ENCODE data around the gene PDE11A. TPM values are rescaled to one million over a fixed set of nuclear protein-coding genes. Genes with fewer than 3 reads are reported as not detected.

PDE11A gene
- total and polyA plus RNA-seq, 4 donors = 0.11 to 1.3 (median 0.25) TPM; not detected in 1

DNA sequence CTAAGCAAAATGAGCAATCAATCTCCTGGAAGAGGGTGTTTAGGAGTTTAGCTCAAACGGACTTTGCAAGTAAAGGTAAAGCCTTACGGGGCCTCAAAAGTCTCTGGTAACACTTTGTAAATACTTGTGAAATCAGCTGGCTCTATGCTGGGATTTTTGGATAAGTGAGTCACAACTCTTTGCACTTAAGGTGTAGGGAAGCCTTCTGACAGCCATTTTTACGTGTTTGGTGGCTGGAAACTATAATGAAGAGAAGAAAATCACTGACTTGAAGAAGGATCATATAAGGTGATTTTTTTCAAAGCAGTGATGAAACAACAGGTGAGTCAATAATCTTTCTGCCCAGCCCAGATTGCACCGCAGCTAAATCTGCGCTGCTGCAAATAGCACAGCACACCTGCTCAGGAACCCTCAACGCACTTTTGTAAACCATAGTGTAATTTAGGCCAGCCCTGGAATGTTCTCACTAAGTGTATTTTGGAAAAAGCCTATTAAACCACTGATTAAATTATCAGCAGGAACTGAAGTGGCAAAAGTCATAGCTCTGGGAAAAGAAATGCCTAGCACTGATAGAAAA lies 461.2 kb downstream of the PDE11A start:
- Histone ChIP-seq H3K9ac (ENCODE audit: insufficient read depth in 1 of 2, low read length in 2 of 2) (no peak overlapping the region), H3K27me3 (ENCODE audit: control insufficient read depth in 3 of 3, insufficient read depth in 3 of 3, low read length in 2 of 3) (no peaks in the 10 kb centered on the region), H3K27ac (ENCODE audit: low read depth in 1 of 2, low read length in 1 of 2) (peak overlapping the region in 1 of 2 donors; percentile 56), H3K4me1 (ENCODE audit: control insufficient read depth in 5 of 5, insufficient read depth in 5 of 5, low read length in 5 of 5) (peaks cover 0 to 3% (median 0%) of the 10 kb centered on the region in 5 donors), H3K9me3 (ENCODE audit: control insufficient read depth in 4 of 4, insufficient read depth in 3 of 4, low read length in 3 of 4) (peaks cover 0 to 4% (median 0%) of the 10 kb centered on the region in 4 donors), H3K4me3 (no peak overlapping the region), H3K36me3 (ENCODE audit: control insufficient read depth in 4 of 4, insufficient read depth in 4 of 4, low read length in 4 of 4) (peaks cover 0 to 3% (median 0%) of the 10 kb centered on the region in 4 donors)
- ATAC-seq (ENCODE audit: insufficient read depth, low FRiP score) (peak; percentile 58), DNase-seq (peak in 1 of 3 donors; percentile 38)
- 58 to 81% methylated on average over 6 of the region's 6 CpGs for WGBS, 2 donors
- TF ChIP-seq, protein P1, sequence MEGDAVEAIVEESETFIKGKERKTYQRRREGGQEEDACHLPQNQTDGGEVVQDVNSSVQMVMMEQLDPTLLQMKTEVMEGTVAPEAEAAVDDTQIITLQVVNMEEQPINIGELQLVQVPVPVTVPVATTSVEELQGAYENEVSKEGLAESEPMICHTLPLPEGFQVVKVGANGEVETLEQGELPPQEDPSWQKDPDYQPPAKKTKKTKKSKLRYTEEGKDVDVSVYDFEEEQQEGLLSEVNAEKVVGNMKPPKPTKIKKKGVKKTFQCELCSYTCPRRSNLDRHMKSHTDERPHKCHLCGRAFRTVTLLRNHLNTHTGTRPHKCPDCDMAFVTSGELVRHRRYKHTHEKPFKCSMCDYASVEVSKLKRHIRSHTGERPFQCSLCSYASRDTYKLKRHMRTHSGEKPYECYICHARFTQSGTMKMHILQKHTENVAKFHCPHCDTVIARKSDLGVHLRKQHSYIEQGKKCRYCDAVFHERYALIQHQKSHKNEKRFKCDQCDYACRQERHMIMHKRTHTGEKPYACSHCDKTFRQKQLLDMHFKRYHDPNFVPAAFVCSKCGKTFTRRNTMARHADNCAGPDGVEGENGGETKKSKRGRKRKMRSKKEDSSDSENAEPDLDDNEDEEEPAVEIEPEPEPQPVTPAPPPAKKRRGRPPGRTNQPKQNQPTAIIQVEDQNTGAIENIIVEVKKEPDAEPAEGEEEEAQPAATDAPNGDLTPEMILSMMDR (IDR thresholded peaks at IDR 0.05; ENCODE audit: control extremely low read depth, extremely low read depth) = no peak

DNA sequence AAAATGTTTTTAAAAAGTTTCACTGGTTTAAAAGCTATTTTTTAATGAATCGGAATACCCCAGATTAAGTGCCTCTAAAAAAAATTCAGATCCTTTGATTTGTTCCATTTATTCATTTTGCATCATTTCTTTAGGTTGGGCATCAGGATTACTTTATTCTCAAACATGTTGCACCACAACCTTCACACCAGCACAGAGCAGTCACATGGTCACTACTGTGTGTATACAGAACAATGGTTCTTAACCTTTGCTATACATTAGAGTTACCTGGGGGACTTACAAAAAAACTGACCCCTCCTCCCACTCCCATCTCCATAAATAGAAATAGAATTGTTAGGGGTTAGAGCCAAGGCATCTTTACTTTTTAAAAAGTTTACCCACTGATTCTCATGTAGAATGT lies 461.8 kb downstream of the PDE11A start:
- H3K27me3 ChIP-seq (ENCODE audit: control insufficient read depth in 3 of 3, insufficient read depth in 3 of 3, low read length in 2 of 3) = no peaks in the 10 kb centered on the region
- ATAC-seq (ENCODE audit: insufficient read depth, low FRiP score) (no peak), DNase-seq (no peak)
- no peak overlapping the region for H3K4me3 ChIP-seq
- H3K27ac ChIP-seq (ENCODE audit: low read depth in 1 of 2, low read length in 1 of 2) = no peak overlapping the region
- H3K36me3 ChIP-seq (ENCODE audit: control insufficient read depth in 4 of 4, insufficient read depth in 4 of 4, low read length in 4 of 4) = peaks cover 0 to 3% (median 0%) of the 10 kb centered on the region in 4 donors
- no peak overlapping the region for H3K9ac ChIP-seq (ENCODE audit: insufficient read depth in 1 of 2, low read length in 2 of 2)
- 96 to 100% methylated on average over 1 of the region's 1 CpG for WGBS, 2 donors
- TF ChIP-seq, protein P1 (IDR thresholded peaks at IDR 0.05; ENCODE audit: control extremely low read depth, extremely low read depth) = no peak
- H3K9me3 ChIP-seq (ENCODE audit: control insufficient read depth in 4 of 4, insufficient read depth in 3 of 4, low read length in 3 of 4) = peaks cover 0 to 4% (median 0%) of the 10 kb centered on the region in 4 donors
- no peaks in the 10 kb centered on the region for H3K4me1 ChIP-seq (ENCODE audit: control insufficient read depth in 5 of 5, insufficient read depth in 5 of 5, low read length in 5 of 5)

GRCh38 chr2:177606636-177607035 lies 465.9 kb downstream of the PDE11A start:
- WGBS, 2 donors = 78 to 91% methylated on average over 7 of the region's 7 CpGs
- TF ChIP-seq, protein P1 (IDR thresholded peaks at IDR 0.05; ENCODE audit: control extremely low read depth, extremely low read depth) = no peak
- no peak for DNase-seq
- ATAC-seq (ENCODE audit: insufficient read depth, low FRiP score) = no peak
- no peak overlapping the region for H3K27ac ChIP-seq (ENCODE audit: low read depth in 1 of 2, low read length in 1 of 2)
- H3K4me3 ChIP-seq = no peak overlapping the region
- no peak overlapping the region for H3K9ac ChIP-seq (ENCODE audit: insufficient read depth in 1 of 2, low read length in 2 of 2)
- H3K36me3 ChIP-seq (ENCODE audit: control insufficient read depth in 4 of 4, insufficient read depth in 4 of 4, low read length in 4 of 4) = no peaks in the 10 kb centered on the region
- peaks cover 0 to 26% (median 0%) of the 10 kb centered on the region in 5 donors for H3K4me1 ChIP-seq (ENCODE audit: control insufficient read depth in 5 of 5, insufficient read depth in 5 of 5, low read length in 5 of 5)
- no peaks in the 10 kb centered on the region for H3K27me3 ChIP-seq (ENCODE audit: control insufficient read depth in 3 of 3, insufficient read depth in 3 of 3, low read length in 2 of 3)
- peaks cover 0 to 4% (median 0%) of the 10 kb centered on the region in 4 donors for H3K9me3 ChIP-seq (ENCODE audit: control insufficient read depth in 4 of 4, insufficient read depth in 3 of 4, low read length in 3 of 4)

All from lung (tissue), 12 donors.